OCI-LY7 (cell line): ENCODE measurements around the gene CDH23.

ENCODE experiments used
- CTCF ChIP-seq: fragments of 200-600 bp; sonication (generic); conservative IDR thresholded peaks from 2 replicates; pipeline ENCODE4 v1.5.1; 2014; ENCODE audit warnings: mild to moderate bottlenecking, antibody characterized with exemption, low read length, moderate library complexity, mixed read lengths
- EZH2phosphoT487 ChIP-seq: fragments of 200-600 bp; sonication (generic); IDR thresholded peaks from 2 replicates; pipeline ENCODE4 v1.6.1; 2018; ENCODE audit warnings: low read depth, borderline replicate concordance, mild to moderate bottlenecking, mixed run types, antibody characterized with exemption, low read length, moderate library complexity, mixed read lengths

- TF ChIP-seq CTCF (no peak), EZH2phosphoT487 (no peak)
Observed at GRCh38 chr10:71437537-71438092, 40.9 kb downstream of the CDH23 start.
